ENCODE results near the gene IFFO2.

IFFO2 gene

GRCh38 chr1:18882486-18882885 lies 74.0 kb downstream of the IFFO2 start:
- no peaks in the 10 kb centered on the region for H3K27me3 Mint-ChIP-seq
- no peaks in the 10 kb centered on the region for H3K4me1 Mint-ChIP-seq
- H3K9me3 Mint-ChIP-seq, result no peaks in the 10 kb centered on the region
- ATAC-seq (no peak), DNase-seq (no peak)
- H3K4me3 Mint-ChIP-seq, result no peak overlapping the region
- H3K27ac Mint-ChIP-seq, result no peak overlapping the region
- H3K36me3 Mint-ChIP-seq (ENCODE audit: low read depth), result no peaks in the 10 kb centered on the region

DNA sequence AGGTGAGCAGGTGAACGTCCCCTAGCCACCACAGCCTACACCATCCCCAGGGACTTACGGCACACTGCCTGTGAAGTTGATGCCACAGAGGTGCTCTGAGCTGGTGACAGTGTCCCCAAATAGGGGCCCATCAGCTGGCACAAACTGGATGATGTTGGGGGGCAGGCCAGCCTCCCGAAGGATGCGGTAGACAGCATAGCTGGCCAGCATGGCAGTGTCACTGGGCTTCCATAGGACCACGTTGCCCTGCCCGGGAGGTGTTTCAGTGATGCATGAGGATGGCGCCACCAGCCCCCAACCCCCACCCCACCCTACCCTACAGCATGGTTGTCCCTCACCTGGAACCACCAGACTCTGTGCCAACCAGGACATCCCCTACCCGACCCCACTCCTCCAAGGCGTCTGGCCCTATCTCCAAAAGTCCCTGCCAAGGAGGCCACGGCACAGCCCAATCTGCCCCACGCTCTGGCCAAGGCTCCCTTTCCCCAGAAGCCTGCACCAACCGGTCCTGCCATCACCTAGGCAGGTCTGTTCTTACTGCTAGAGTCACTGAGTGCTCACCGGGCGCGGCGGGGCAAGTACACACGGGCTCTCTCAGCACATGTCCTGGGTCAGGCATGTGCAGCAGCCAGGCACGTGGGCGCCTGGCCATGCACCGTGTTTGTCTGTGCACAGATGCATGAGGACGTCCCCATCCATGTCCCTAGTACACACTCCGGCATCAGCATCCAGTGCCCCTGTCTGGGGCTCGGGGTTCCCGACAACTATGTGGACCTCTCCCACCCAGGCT lies 74.6 kb downstream of the IFFO2 start:
- Mint-ChIP-seq H3K27me3 (no peaks in the 10 kb centered on the region), H3K9me3 (no peaks in the 10 kb centered on the region), H3K36me3 (ENCODE audit: low read depth) (no peaks in the 10 kb centered on the region), H3K4me1 (no peaks in the 10 kb centered on the region), H3K4me3 (no peak overlapping the region), H3K27ac (no peak overlapping the region)
- ATAC-seq (no peak), DNase-seq (no peak)

DNA sequence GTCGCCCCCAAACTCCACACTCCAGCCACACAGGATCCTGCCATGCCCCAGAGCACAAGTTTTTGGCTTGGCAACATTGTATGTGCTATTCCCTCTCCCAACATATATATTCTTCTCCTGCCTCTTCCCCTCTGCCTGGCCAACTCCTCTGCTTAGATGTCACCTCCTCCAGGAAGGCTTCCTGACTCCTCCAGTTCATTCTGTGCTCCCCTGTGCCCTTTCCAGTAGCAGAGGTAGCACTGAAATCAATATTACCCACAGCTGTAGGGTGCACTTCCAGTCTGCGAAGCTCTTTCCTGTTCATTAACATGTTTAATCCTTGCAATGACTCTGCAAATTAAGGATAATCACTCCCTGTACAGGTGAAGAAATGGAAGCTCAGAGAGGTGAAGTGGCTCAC lies 75.3 kb downstream of the IFFO2 start:
- H3K36me3 Mint-ChIP-seq (ENCODE audit: low read depth), result no peaks in the 10 kb centered on the region
- H3K4me3 Mint-ChIP-seq, result no peak overlapping the region
- H3K27me3 Mint-ChIP-seq, result no peaks in the 10 kb centered on the region
- H3K9me3 Mint-ChIP-seq, result no peaks in the 10 kb centered on the region
- H3K27ac Mint-ChIP-seq, result no peak overlapping the region
- ATAC-seq, result no peak
- no peaks in the 10 kb centered on the region for H3K4me1 Mint-ChIP-seq
- no peak for DNase-seq

DNA sequence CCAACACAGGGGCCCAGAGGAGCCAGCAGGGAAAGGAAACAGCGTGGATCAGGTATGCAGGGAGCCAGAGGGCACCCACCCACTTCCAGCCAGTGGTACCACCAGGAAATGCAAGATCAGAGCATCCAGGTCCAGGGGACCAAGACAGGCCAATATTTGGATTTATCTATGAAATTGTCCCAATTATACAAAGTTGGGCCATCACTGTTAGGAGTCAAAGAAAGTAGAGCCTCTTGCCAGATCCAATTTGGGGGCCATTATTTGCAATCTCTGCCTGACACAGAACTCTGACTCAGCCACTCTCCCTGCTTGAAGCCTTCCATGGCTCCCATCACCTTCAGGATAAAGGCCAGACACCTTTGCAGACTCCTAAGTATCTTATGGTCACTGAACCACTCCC lies 75.9 kb downstream of the IFFO2 start:
- no peaks in the 10 kb centered on the region for H3K27me3 Mint-ChIP-seq
- ATAC-seq, result no peak
- no peak overlapping the region for H3K4me3 Mint-ChIP-seq
- H3K36me3 Mint-ChIP-seq (ENCODE audit: low read depth), result no peaks in the 10 kb centered on the region
- no peaks in the 10 kb centered on the region for H3K4me1 Mint-ChIP-seq
- DNase-seq, result no peak
- no peak overlapping the region for H3K27ac Mint-ChIP-seq
- no peaks in the 10 kb centered on the region for H3K9me3 Mint-ChIP-seq

GRCh38 chr1:18879791-18880309 lies 76.6 kb downstream of the IFFO2 start:
- no peaks in the 10 kb centered on the region for H3K9me3 Mint-ChIP-seq
- H3K4me3 Mint-ChIP-seq, result no peak overlapping the region
- no peaks in the 10 kb centered on the region for H3K4me1 Mint-ChIP-seq
- no peak overlapping the region for H3K27ac Mint-ChIP-seq
- no peak for DNase-seq
- no peaks in the 10 kb centered on the region for H3K36me3 Mint-ChIP-seq (ENCODE audit: low read depth)
- no peaks in the 10 kb centered on the region for H3K27me3 Mint-ChIP-seq
- ATAC-seq, result no peak

DNA sequence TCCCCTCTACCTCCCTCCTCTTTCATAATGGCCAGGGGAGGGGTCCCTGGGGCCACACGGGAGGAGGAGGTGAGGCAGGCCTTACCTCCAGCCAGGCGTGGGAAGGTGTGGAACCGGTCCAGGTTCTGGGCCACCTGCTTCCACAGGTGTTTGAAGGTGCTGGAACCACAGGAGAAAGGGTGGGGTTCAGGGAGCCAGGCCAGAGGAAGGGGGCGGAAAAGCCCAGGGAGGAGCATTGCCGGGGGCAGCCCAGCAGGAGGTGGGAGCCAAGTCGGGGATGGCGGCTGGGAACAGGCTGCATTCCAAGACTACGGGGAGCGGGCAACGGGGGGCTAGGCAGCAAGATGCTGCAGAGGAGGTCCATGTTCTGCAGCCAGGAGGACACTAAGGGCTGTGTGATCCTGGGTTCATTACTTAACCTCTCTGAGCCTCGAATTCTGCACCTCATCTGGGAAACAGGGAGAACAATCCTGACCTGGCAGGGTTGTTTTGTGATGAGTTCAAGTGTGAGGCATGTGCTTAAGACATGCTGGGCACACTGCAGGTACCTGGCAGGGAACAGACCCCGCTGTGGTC lies 77.2 kb downstream of the IFFO2 start:
- no peaks in the 10 kb centered on the region for H3K4me1 Mint-ChIP-seq
- ATAC-seq (no peak), DNase-seq (no peak)
- no peak overlapping the region for H3K27ac Mint-ChIP-seq
- H3K27me3 Mint-ChIP-seq, result no peaks in the 10 kb centered on the region
- H3K4me3 Mint-ChIP-seq, result no peak overlapping the region
- H3K36me3 Mint-ChIP-seq (ENCODE audit: low read depth), result no peaks in the 10 kb centered on the region
- H3K9me3 Mint-ChIP-seq, result no peaks in the 10 kb centered on the region

- Mint-ChIP-seq H3K4me1 (no peaks in the 10 kb centered on the region), H3K9me3 (no peaks in the 10 kb centered on the region), H3K27ac (no peak overlapping the region), H3K27me3 (no peaks in the 10 kb centered on the region), H3K4me3 (no peak overlapping the region), H3K36me3 (ENCODE audit: low read depth) (no peaks in the 10 kb centered on the region)
- no peak for ATAC-seq
- DNase-seq, result no peak
Observed at GRCh38 chr1:18878538-18879214, 77.8 kb downstream of the IFFO2 start.

- DNase-seq (no peak), ATAC-seq (no peak)
- Mint-ChIP-seq H3K36me3 (ENCODE audit: low read depth) (no peaks in the 10 kb centered on the region), H3K4me3 (no peak overlapping the region), H3K27ac (no peak overlapping the region), H3K4me1 (no peaks in the 10 kb centered on the region), H3K9me3 (no peaks in the 10 kb centered on the region), H3K27me3 (no peaks in the 10 kb centered on the region)
Observed at GRCh38 chr1:18877282-18877681, 79.2 kb downstream of the IFFO2 start.

GRCh38 chr1:18876210-18876609 lies 80.3 kb downstream of the IFFO2 start:
- H3K27ac Mint-ChIP-seq, result no peak overlapping the region
- DNase-seq (no peak), ATAC-seq (no peak)
- no peaks in the 10 kb centered on the region for H3K9me3 Mint-ChIP-seq
- H3K36me3 Mint-ChIP-seq (ENCODE audit: low read depth), result no peaks in the 10 kb centered on the region
- no peaks in the 10 kb centered on the region for H3K4me1 Mint-ChIP-seq
- no peaks in the 10 kb centered on the region for H3K27me3 Mint-ChIP-seq
- H3K4me3 Mint-ChIP-seq, result no peak overlapping the region

DNA sequence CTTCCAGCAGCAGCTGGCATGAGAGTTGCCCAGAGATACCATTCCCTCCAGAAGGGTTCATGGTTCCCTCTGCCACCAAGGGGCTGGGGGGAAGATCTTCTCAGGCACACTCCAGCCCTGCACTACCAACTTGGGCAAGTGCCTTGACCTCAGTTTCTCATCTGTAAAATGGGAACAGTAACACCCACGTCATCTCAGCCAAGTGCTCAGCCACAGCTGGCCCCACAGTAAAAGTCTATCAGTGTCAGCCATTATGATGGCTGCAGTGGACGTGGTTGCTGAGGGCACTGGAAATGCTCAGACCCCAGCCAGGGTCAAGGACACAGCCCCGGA lies 80.7 kb downstream of the IFFO2 start:
- Mint-ChIP-seq H3K4me1 (no peaks in the 10 kb centered on the region), H3K4me3 (no peak overlapping the region), H3K27me3 (no peaks in the 10 kb centered on the region), H3K9me3 (no peaks in the 10 kb centered on the region), H3K36me3 (ENCODE audit: low read depth) (no peaks in the 10 kb centered on the region), H3K27ac (no peak overlapping the region)
- ATAC-seq, result no peak
- DNase-seq, result no peak

GRCh38 chr1:18875107-18875795 lies 81.2 kb downstream of the IFFO2 start:
- peak; percentile 50 for ATAC-seq
- H3K27me3 Mint-ChIP-seq, result no peaks in the 10 kb centered on the region
- H3K27ac Mint-ChIP-seq, result no peak overlapping the region

DNA sequence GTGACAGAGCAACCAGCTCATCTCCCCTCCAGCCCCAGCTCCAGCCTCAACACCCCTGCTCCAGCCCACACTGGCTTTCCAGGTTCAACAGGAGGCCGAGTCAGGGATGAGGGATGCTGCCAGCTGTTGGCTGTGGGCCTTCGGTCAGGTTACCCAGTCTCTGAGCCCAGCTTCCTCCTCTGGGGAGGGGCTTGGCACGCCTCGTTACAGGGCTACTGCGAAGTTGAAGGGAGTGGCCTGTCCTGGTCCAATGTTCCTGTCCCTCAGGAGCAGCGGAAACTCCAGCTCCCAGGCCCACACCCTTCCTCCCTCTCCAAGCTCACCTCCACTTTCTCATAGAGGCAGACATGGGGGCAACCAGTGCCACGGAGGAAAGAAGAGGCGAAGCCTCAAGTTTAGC lies 81.9 kb downstream of the IFFO2 start:
- no peaks in the 10 kb centered on the region for H3K9me3 Mint-ChIP-seq
- H3K4me1 Mint-ChIP-seq, result no peaks in the 10 kb centered on the region
- H3K36me3 Mint-ChIP-seq (ENCODE audit: low read depth), result no peaks in the 10 kb centered on the region
- DNase-seq (no peak), ATAC-seq (no peak)
- H3K27ac Mint-ChIP-seq, result no peak overlapping the region
- H3K27me3 Mint-ChIP-seq, result no peaks in the 10 kb centered on the region
- H3K4me3 Mint-ChIP-seq, result no peak overlapping the region

More at GRCh38 chr1:18875107-18875795, 81.2 kb downstream of the IFFO2 start:
- H3K4me1 Mint-ChIP-seq, result no peaks in the 10 kb centered on the region
- no peak overlapping the region for H3K4me3 Mint-ChIP-seq
- H3K36me3 Mint-ChIP-seq (ENCODE audit: low read depth), result no peaks in the 10 kb centered on the region
- no peaks in the 10 kb centered on the region for H3K9me3 Mint-ChIP-seq
- DNase-seq, result peak; percentile 73

DNA sequence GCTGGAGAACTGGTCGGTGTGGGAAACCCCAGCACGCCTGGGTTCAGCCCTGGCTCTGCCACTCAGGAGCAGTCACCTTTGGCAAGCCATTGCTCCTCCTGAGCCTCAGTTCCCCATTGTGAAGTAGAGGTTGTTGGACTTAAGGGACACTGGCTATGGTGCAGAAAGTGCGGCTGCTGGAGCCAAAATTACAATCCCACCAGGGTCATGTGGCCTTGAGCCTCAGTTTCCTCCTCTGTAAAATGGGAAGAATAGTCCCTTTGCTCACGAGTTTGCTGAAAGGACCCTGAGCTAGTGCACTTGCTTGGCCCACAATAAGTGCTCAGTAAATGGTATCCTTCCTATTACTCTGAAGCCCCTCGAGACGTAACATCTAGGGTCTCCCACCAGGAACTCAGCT lies 82.4 kb downstream of the IFFO2 start:
- Mint-ChIP-seq H3K27me3 (no peaks in the 10 kb centered on the region), H3K4me3 (no peak overlapping the region), H3K4me1 (no peaks in the 10 kb centered on the region), H3K36me3 (ENCODE audit: low read depth) (no peaks in the 10 kb centered on the region), H3K9me3 (no peaks in the 10 kb centered on the region), H3K27ac (no peak overlapping the region)
- ATAC-seq (no peak), DNase-seq (no peak)

- Mint-ChIP-seq H3K4me3 (no peak overlapping the region), H3K27ac (no peak overlapping the region), H3K4me1 (no peaks in the 10 kb centered on the region), H3K36me3 (ENCODE audit: low read depth) (no peaks in the 10 kb centered on the region), H3K27me3 (peaks cover 2% of the 10 kb centered on the region), H3K9me3 (no peaks in the 10 kb centered on the region)
- DNase-seq (no peak), ATAC-seq (no peak)
Observed at GRCh38 chr1:18872071-18872611, 84.3 kb downstream of the IFFO2 start.

Measured in activated naive CD8-positive, alpha-beta T cell treated with anti-CD3 and anti-CD28 coated beads, Interleukin-2, amount 50 U/mL, for 24 hours (primary cell).